ENCODE data around the gene THEM5.

THEM5 gene

GRCh38 chr1:151860504-151861187, 7.1 kb upstream of the THEM5 start:
- H3K27ac ChIP-seq (ENCODE audit: low read length), result no peak overlapping the region
- peaks cover 4% of the 10 kb centered on the region for H3K27me3 ChIP-seq (ENCODE audit: insufficient read depth, low read length, poor library complexity)
- ATAC-seq (ENCODE audit: insufficient read depth, low read depth), result no peak
- H2AFZ ChIP-seq (ENCODE audit: low read depth, low read length), result no peak overlapping the region
- no peaks in the 10 kb centered on the region for H3K4me1 ChIP-seq (ENCODE audit: insufficient read depth, low read length)
- no peak overlapping the region for H3K4me3 ChIP-seq (ENCODE audit: low read depth in 1 of 2, low read length in 2 of 2)
- DNase-seq, result no peak
- TF ChIP-seq EZH2 (IDR thresholded peaks at IDR 0.05; ENCODE audit: borderline replicate concordance, low read depth, low read length, severe bottlenecking) (no peak), CTCF (IDR thresholded peaks at IDR 0.05; ENCODE audit: borderline replicate concordance, extremely low read depth, low read length, poor library complexity, severe bottlenecking) (no peak)
- H3K9ac ChIP-seq (ENCODE audit: low read depth, low read length), result no peak overlapping the region
- H4K20me1 ChIP-seq (ENCODE audit: insufficient read depth, low read length), result no peaks in the 10 kb centered on the region
- no peaks in the 10 kb centered on the region for H3K9me3 ChIP-seq (ENCODE audit: insufficient read depth, low read length, severe bottlenecking)
- no peaks in the 10 kb centered on the region for H3K79me2 ChIP-seq (ENCODE audit: insufficient read depth, low read length)
- H3K4me2 ChIP-seq (ENCODE audit: insufficient read depth, low read length), result no peak overlapping the region
- H3K36me3 ChIP-seq (ENCODE audit: insufficient read depth, low read length), result no peaks in the 10 kb centered on the region

GRCh38 chr1:151859891-151860293, 6.4 kb upstream of the THEM5 start:
- H3K4me3 ChIP-seq (ENCODE audit: low read depth in 1 of 2, low read length in 2 of 2), result no peak overlapping the region
- H3K9ac ChIP-seq (ENCODE audit: low read depth, low read length), result no peak overlapping the region
- DNase-seq (no peak), ATAC-seq (ENCODE audit: insufficient read depth, low read depth) (no peak)
- H3K27me3 ChIP-seq (ENCODE audit: insufficient read depth, low read length, poor library complexity), result peaks cover 4% of the 10 kb centered on the region
- no peaks in the 10 kb centered on the region for H3K4me1 ChIP-seq (ENCODE audit: insufficient read depth, low read length)
- H3K9me3 ChIP-seq (ENCODE audit: insufficient read depth, low read length, severe bottlenecking), result no peaks in the 10 kb centered on the region
- H3K79me2 ChIP-seq (ENCODE audit: insufficient read depth, low read length), result no peaks in the 10 kb centered on the region
- H3K36me3 ChIP-seq (ENCODE audit: insufficient read depth, low read length), result no peaks in the 10 kb centered on the region
- no peak overlapping the region for H3K27ac ChIP-seq (ENCODE audit: low read length)
- TF ChIP-seq EZH2 (IDR thresholded peaks at IDR 0.05; ENCODE audit: borderline replicate concordance, low read depth, low read length, severe bottlenecking), result no peak
- no peak for TF ChIP-seq CTCF (IDR thresholded peaks at IDR 0.05; ENCODE audit: borderline replicate concordance, extremely low read depth, low read length, poor library complexity, severe bottlenecking)
- no peak overlapping the region for H2AFZ ChIP-seq (ENCODE audit: low read depth, low read length)
- no peaks in the 10 kb centered on the region for H4K20me1 ChIP-seq (ENCODE audit: insufficient read depth, low read length)
- no peak overlapping the region for H3K4me2 ChIP-seq (ENCODE audit: insufficient read depth, low read length)

- no peak for DNase-seq
- Histone ChIP-seq H3K27ac (ENCODE audit: low read length) (no peak overlapping the region), H3K4me2 (ENCODE audit: insufficient read depth, low read length) (no peak overlapping the region), H3K27me3 (ENCODE audit: insufficient read depth, low read length, poor library complexity) (peaks cover 4% of the 10 kb centered on the region), H3K79me2 (ENCODE audit: insufficient read depth, low read length) (no peaks in the 10 kb centered on the region), H3K9me3 (ENCODE audit: insufficient read depth, low read length, severe bottlenecking) (no peaks in the 10 kb centered on the region), H4K20me1 (ENCODE audit: insufficient read depth, low read length) (no peaks in the 10 kb centered on the region), H2AFZ (ENCODE audit: low read depth, low read length) (no peak overlapping the region), H3K36me3 (ENCODE audit: insufficient read depth, low read length) (no peaks in the 10 kb centered on the region), H3K4me1 (ENCODE audit: insufficient read depth, low read length) (no peaks in the 10 kb centered on the region), H3K4me3 (ENCODE audit: low read depth in 1 of 2, low read length in 2 of 2) (no peak overlapping the region), H3K9ac (ENCODE audit: low read depth, low read length) (no peak overlapping the region)
- no peak for TF ChIP-seq CTCF (IDR thresholded peaks at IDR 0.05; ENCODE audit: borderline replicate concordance, extremely low read depth, low read length, poor library complexity, severe bottlenecking)
- no peak for TF ChIP-seq EZH2 (IDR thresholded peaks at IDR 0.05; ENCODE audit: borderline replicate concordance, low read depth, low read length, severe bottlenecking)
- no peak for ATAC-seq (ENCODE audit: insufficient read depth, low read depth)
Observed at GRCh38 chr1:151858886-151859665, 5.6 kb upstream of the THEM5 start.
